ENCODE measurements around the gene OR12D2. TPM values are rescaled to one million over a fixed set of nuclear protein-coding genes. Genes with fewer than 3 reads are reported as not detected.

Gene OR12D2
- not detected in 2 replicates for total RNA-seq

GRCh38 chr6:29395331-29395730 is at the start of gene OR12D2:
Gene OR12D2, plus strand, starts transcription at chr6:29395631. Its CDS starts 1,069 bp downstream, at chr6:29396700.

DNA sequence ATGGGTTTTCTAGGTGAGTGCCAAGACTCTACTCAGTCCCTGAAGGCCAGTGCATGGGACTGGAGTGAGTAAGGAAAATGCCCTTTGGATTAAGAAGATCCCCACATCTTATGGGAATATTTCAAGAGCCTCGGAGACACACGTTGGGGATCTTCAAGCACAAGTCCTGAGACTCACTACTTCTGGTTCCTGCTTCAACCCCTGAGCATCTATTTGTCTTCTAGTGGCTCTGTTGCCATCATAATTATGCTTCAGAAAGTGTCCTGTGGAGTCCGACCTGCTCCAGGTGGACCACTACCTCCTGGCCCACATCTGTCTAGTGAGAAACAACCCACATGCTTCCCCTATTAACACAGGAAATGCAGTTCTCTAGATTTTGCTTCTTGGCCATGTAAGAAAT is 26.7 kb upstream of the OR12D2 start, which contains the start of gene OR5V1:
Gene OR5V1 (minus strand): TSS at position 101 of the 400 bp plus-strand sequence. CDS start 12,670 bp downstream, outside the sequence.

GRCh38 chr6:29375191-29375590 is 20.2 kb upstream of the OR12D2 start, which contains the start of gene OR12D3:
Gene OR12D3, minus strand, starts transcription at chr6:29375291. Its CDS starts 4 bp downstream, at chr6:29375287.

DNA sequence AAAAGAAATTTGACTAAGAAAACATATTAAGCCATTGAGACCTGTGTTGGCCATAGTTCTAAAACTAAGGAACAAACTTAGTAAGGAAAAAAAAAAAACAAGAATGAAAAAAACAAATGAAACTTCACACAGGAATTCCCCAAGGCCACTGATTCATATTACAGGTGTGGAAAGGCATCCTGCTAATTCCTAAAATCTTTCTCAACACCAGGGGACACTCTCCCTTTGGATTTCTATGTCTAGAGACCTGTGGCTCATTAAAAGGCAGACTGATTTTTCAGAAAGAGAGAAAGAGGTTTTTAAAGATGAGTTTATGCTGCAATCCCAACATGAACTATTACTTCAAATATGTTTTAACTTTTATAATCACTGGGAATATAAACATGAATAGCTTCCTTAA is 19.2 kb downstream of the OR12D2 start, which contains the start of gene OR12D1:
Gene OR12D1 (plus strand): TSS at position 341 of the 400 bp plus-strand sequence.

GRCh38 chr6:29439006-29439405 is 43.6 kb downstream of the OR12D2 start, which contains the start of gene OR10C1:
Gene OR10C1, plus strand, starts transcription at chr6:29439306. Its CDS starts 710 bp downstream, at chr6:29440016.

Other genes starting within 250 kb of the OR12D2 start
- gene OR2J2, start 224.7 kb upstream of the OR12D2 start, total RNA-seq: not detected in 2 replicates
- gene OR14J1, start 93.9 kb upstream of the OR12D2 start, total RNA-seq: not detected in 2 replicates
- not detected in 2 replicates for gene OR5V1, start 26.8 kb upstream of the OR12D2 start, total RNA-seq
- gene OR12D3, start 20.3 kb upstream of the OR12D2 start, total RNA-seq: not detected in 2 replicates
- gene OR12D1, start 19.3 kb downstream of the OR12D2 start, total RNA-seq: not detected in 2 replicates
- not detected in 2 replicates for gene OR10C1, start 43.7 kb downstream of the OR12D2 start, total RNA-seq
- gene OR11A1, start 61.4 kb downstream of the OR12D2 start, total RNA-seq: not detected in 2 replicates
- gene OR2H1, start 61.5 kb downstream of the OR12D2 start, total RNA-seq: not detected in 2 replicates
- not detected in 2 replicates for gene MAS1L, start 92.3 kb downstream of the OR12D2 start, total RNA-seq
- gene UBD, start 164.1 kb downstream of the OR12D2 start, total RNA-seq: not detected in 2 replicates
- not detected in 2 replicates for gene OR2H2, start 189.5 kb downstream of the OR12D2 start, total RNA-seq
- gene GABBR1, start 237.6 kb downstream of the OR12D2 start, total RNA-seq: 8.2 and 16.3 TPM in 2 replicates

Data from regular cardiac myocyte (primary cell).